ENCODE measurements around the gene PKNOX1. TPM values are rescaled to one million over a fixed set of nuclear protein-coding genes. Genes with fewer than 3 reads are reported as not detected.

Gene PKNOX1
- total and polyA plus RNA-seq, 8 donors = 16.8 to 32.0 (median 24.9) TPM

- Histone ChIP-seq H3K9me3 (no peaks in the 10 kb centered on the region), H3K4me3 (no peak overlapping the region), H3K27me3 (no peaks in the 10 kb centered on the region), H3K27ac (no peak overlapping the region), H3K4me1 (peaks cover 0 to 28% of the 10 kb centered on the region in 2 donors), H3K36me3 (no peaks in the 10 kb centered on the region)
- TF ChIP-seq CTCF (IDR thresholded peaks at IDR 0.05) = no peak
- DNase-seq = no peak
- intact Hi-C loops (cut with DNase I) = no loop called here
- ATAC-seq = no peak
Observed at GRCh38 chr21:42981214-42981523, 6.8 kb downstream of the PKNOX1 start.

DNA sequence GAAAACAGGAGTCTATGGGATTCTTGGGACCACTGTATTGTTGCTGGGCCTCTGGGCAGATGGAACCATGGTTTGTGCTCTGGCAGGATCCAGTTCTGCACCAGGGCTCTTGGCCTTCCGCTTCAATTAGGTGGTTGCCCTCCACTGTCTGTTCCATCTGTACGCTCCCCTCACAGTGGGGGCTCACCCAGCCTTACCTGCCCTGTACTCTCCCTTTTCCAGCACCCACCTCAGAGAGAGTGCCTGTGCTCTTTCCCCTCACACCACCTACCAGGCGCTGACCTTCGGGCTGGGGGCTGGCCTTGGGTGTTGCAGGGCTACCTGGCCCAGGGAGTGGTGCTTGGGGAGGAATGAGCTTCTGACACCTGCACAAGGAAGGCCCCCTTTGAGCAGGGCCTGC lies 7.5 kb downstream of the PKNOX1 start:
- Histone ChIP-seq H3K36me3 (no peaks in the 10 kb centered on the region), H3K27me3 (no peaks in the 10 kb centered on the region), H3K4me3 (no peak overlapping the region), H3K27ac (no peak overlapping the region), H3K4me1 (peaks cover 0 to 23% of the 10 kb centered on the region in 2 donors), H3K9me3 (no peaks in the 10 kb centered on the region)
- no peak for DNase-seq
- ATAC-seq = no peak
- intact Hi-C loops (cut with DNase I) = no loop called here
- TF ChIP-seq CTCF (IDR thresholded peaks at IDR 0.05) = no peak

DNA sequence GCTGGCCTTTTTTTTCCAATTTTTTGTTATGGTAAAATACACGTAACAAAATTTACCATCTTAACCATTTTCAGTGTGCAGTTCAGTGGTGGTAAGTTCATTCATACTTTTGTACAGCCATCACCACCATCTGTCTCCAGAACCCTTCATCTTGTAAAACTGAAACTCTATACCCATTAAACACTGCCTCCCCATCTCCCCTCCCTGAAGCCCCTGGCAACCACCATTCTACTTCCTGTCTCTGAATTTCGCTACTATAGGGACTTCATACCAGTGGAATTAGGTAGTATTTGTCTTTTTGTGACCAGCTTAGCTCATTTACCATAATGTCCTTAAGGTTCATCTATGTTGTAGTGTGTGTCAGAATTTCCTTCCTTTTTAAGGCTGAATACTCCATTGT lies 8.7 kb downstream of the PKNOX1 start:
- no peak for TF ChIP-seq CTCF (IDR thresholded peaks at IDR 0.05)

DNA sequence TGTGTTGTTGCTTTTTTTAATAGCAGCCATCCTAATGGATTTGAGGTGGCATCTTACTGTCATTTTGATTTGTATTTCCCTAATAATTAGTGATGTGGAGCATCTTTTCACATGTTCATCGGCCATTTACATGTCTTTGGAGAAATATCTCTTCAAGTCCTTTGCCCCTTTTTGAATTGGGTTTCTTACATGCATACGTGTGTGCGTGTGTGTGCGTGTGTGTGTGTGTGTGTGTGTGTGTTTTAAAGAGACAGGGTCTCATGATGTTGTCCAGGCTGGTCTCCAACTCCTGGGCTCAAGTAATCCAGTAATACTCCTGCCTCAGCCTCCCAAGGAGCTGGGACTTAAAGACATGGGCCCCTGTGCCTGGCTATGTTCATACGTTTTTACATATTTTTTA lies 9.5 kb downstream of the PKNOX1 start:
- Histone ChIP-seq H3K27ac (no peak overlapping the region), H3K9me3 (no peaks in the 10 kb centered on the region)
- intact Hi-C loops (cut with DNase I) = no loop called here

More for the DNA sequence above, 8.7 kb downstream of the PKNOX1 start:
- no peaks in the 10 kb centered on the region for H3K27me3 ChIP-seq
- H3K27ac ChIP-seq = no peak overlapping the region
- no peaks in the 10 kb centered on the region for H3K9me3 ChIP-seq
- intact Hi-C loops (cut with DNase I) = no loop called here
- H3K36me3 ChIP-seq = no peaks in the 10 kb centered on the region
- no peak for DNase-seq
- no peak for ATAC-seq
- H3K4me1 ChIP-seq = peaks cover 0 to 19% of the 10 kb centered on the region in 2 donors
- no peak overlapping the region for H3K4me3 ChIP-seq

GRCh38 chr21:42986125-42986783 lies 11.9 kb downstream of the PKNOX1 start:
- Histone ChIP-seq H3K9me3 (no peaks in the 10 kb centered on the region), H3K4me3 (no peak overlapping the region), H3K36me3 (no peaks in the 10 kb centered on the region), H3K27me3 (no peaks in the 10 kb centered on the region), H3K4me1 (peaks cover 0 to 9% of the 10 kb centered on the region in 2 donors), H3K27ac (no peak overlapping the region)
- no peak for DNase-seq
- intact Hi-C loops (cut with DNase I) = no loop called here
- no peak for ATAC-seq
- no peak for TF ChIP-seq CTCF (IDR thresholded peaks at IDR 0.05)

More for the DNA sequence above, 9.5 kb downstream of the PKNOX1 start:
- H3K4me1 ChIP-seq = peaks cover 0 to 19% of the 10 kb centered on the region in 2 donors
- no peak for DNase-seq
- H3K36me3 ChIP-seq = no peaks in the 10 kb centered on the region
- no peak for ATAC-seq
- no peaks in the 10 kb centered on the region for H3K27me3 ChIP-seq
- no peak overlapping the region for H3K4me3 ChIP-seq
- TF ChIP-seq CTCF (IDR thresholded peaks at IDR 0.05) = no peak
